GM21515 (cell line): Measurements from ENCODE around the gene UBXN10.

ENCODE experiments used
- ATAC-seq: cut with Tn5 transposase; IDR thresholded peaks from one replicate; pipeline ENCODE4 v1.9.1; 2021; ENCODE audit not compliant: unreplicated experiment

Gene UBXN10

DNA sequence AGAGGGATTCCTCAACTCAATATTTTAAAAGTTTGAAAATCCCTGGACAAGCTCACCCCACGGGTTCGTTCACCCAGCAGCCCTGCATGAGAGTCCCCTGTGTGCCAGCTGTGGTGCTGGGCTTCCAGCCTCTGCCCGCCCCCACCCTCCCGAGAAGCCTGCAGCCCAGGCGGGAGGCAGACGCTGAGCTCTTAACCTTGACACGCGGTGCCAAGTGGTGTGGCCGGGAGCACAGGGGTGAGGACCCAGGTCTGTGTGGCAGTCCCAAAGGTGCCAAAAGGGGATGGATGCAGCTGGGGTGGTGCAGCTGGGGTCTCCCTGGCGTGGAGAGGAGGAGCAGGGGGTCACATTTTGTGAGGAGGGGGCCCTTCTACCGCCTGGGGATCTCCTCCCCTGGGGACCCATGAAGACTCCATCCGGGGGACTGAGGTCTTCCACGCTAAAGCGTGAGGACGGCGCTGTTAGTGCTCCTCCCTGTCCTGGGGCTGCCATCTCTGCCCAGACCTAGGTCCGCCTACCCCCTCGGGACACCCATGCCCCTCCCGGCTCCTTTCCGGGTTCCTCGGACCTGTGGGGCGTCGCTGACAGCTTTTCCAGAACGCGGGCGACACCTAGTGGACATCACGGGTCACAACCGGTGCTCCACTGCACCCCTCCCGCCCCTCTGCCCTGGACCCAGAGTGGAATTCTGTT lies 33.8 kb upstream of the UBXN10 start:
- ATAC-seq, result no peak

DNA sequence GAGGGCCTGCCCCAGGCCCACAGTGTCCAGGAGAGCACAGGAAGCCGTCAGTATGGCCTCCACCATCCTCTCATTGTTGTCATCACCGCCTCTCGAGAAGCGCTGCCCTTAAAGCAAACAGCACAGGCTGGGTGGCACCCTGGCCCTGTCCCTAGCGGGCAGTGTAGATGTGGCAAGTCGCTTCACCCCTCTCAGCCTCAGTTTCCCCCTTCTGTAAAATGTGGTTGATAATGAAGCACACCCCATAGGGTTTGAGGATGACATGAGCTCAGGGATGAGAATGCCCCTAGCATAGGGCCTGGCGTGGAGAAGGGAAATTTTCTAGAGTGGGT lies 33.3 kb upstream of the UBXN10 start:
- no peak for ATAC-seq

DNA sequence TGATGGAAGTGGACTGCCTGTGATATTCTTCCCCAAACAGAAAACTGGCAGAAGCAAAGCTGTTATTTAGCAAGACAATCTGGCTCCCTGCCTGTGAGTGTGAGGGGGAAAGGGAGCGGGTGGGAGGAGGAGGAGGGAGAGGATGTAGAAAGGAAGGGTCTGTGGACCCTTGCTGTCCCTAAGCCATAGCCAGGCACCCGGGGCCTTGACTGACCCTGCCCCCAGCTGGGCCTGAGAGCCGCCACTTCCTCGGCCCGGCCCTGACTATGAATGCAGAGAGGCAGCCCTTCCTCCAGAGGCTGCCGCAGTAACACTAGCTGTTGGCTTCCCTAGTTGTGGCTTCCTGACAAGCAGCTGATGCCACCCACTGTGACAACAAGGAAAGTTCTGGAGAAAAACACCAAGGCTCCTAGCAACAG lies 32.9 kb upstream of the UBXN10 start:
- no peak for ATAC-seq

DNA sequence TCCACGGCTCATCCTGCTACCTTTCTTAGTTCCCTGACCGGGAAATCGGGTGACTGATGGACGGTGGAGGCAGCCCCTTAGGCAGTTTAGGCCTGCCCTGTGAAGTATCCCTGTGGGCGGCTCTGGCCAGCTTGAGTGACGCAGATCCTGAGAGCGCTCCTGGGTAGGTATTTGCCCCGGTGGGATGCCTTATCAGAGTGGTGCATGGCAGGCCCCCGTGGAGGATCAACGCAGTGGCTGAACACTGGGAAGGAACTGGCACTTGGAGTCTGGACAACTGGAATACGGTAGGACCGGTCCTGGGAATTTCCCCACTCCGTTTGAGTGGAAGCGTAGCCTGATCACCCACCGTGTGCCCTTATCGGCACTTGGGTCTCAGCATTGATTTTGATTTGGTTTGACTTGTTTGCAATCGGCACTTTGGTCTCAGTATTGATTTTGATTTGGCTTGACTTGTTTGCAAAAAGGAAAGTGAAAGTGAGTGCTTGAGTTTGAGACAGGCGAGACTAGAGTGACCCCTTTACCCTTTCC lies 31.5 kb upstream of the UBXN10 start:
- no peak for ATAC-seq

DNA sequence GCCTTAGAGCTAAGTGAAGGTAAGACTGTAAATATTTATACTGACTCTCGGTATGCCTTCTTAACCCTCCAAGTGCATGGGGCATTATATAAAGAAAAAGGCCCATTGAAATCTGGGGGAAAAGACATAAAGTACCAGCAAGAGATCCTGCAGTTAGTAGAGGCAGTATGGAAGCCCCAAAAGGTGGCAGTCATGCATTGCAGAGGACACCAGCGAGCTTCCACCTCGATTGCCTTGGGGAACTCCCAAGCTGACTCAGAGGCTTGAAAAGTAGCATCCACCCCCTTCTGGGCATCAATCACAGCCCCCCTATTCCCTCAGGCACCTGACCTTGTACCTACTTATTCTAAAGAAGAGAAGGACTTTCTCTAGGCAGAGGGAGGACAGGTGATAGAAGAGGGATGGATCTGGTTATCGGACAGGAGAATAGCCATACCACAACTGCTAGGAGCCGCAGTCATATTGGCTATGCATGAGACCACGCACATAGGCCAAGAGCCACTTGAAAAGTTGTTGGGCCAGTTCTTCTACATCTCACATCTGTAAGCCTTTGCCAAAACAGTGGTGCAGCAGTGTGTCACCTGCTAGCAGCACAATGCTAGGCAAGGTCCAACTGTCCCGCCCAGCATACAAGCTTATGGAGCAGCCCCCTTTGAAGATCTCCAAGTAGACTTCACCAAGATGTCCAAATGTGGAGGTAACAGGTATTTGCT lies 27.4 kb upstream of the UBXN10 start:
- no peak for ATAC-seq

DNA sequence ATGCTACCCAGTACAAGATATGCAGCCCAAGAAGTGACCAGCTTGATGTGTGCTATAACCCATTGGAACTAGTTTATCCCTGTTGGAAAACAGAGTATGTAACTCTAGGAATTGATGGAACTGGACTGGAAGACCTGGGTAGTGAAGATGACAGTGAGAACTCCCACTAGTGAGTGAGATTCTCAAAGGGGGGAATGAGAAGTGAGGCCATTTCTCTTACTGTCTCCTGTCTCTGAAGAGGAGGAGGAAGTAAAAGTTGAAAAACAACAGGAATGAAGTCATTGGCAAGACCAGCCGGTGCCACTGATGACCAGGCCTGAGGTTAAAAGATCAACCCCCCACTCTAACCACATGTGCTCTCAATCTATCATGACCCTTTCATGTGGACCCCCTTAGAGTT lies 25.9 kb upstream of the UBXN10 start:
- no peak for ATAC-seq

DNA sequence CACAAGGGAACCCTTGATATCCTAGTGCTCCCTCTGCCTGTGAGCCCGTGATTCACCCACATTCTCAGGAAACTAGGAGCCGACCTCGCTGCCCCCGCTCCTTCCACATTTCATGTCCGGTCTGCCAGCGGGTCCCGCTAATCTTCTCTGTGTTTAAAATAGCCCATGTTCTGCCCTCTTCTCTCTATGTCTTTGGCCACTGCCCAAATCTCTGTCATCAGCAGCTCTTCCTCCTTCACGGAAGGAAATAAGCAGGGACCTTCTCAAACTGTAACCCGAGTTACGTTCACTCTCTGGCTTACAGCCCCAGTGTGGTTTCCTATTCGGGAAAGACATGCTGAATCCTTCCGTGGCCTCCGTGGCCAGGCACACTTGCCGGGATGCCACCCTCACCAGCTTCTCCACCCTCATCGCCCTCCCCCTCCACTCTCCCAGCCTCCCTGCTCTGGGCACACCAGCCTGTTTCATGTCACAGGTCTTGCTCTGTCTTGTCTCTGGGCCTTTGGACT lies 21.1 kb upstream of the UBXN10 start:
- ATAC-seq, result no peak

DNA sequence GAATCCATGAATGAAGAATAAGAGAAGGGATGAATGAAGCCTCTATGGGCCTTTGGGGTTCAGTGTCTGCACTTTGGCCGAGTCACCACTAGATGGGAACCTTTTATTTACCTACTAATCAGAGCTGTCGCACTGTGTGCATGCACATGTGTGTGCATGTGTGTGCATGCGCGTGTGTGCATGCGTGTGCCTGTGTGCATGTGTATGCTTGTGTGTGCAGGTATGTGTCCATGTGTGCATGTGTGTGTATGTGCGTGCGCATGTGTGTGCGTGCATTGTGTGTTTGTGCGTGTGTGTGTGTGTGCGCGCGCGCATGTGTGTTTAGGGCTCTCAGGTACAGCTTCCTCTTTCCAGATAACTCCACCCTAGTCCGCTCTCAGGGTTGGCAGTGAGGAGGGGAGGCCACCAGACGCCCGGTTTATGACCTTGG lies 20.4 kb upstream of the UBXN10 start:
- ATAC-seq, result no peak

DNA sequence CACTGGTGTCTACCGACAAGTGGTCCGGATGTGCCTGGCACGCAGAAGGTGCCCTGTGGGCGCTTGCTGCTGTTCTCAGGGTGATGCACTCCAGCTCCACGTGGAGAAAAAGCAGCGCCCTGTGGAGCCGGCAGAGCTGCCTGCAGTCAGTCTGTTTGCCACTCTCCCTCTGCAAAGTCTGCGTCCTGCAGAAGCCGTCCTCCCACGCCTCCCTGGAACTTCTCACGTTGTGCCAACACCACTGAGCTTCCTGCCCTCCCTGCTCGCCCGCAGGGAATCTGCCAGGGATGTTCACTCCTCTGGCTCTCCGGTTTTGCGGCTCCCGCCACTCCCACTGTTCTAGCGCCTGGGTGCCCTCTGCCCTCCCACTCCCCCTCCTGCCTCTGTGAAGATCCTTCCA lies 19.8 kb upstream of the UBXN10 start:
- ATAC-seq, result no peak

DNA sequence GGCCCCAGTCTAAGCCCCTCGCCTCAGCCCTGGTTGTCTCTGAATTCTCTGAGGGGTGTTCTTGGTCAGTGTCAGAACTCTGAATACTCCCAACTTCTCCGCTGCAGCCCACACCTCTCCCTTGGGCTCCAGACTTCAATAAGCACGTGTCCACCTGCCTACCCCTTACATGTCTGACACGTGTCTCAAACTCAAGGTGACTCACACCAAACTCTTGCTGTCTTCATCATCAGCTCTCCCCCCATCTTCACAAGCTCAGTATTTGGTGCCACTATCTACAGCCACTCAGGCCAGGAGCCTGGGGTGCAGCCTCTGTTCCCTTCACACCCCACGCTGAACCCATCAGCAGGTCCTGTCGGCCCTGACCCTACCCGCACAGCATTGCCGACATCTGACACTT lies 18.8 kb upstream of the UBXN10 start:
- no peak for ATAC-seq

DNA sequence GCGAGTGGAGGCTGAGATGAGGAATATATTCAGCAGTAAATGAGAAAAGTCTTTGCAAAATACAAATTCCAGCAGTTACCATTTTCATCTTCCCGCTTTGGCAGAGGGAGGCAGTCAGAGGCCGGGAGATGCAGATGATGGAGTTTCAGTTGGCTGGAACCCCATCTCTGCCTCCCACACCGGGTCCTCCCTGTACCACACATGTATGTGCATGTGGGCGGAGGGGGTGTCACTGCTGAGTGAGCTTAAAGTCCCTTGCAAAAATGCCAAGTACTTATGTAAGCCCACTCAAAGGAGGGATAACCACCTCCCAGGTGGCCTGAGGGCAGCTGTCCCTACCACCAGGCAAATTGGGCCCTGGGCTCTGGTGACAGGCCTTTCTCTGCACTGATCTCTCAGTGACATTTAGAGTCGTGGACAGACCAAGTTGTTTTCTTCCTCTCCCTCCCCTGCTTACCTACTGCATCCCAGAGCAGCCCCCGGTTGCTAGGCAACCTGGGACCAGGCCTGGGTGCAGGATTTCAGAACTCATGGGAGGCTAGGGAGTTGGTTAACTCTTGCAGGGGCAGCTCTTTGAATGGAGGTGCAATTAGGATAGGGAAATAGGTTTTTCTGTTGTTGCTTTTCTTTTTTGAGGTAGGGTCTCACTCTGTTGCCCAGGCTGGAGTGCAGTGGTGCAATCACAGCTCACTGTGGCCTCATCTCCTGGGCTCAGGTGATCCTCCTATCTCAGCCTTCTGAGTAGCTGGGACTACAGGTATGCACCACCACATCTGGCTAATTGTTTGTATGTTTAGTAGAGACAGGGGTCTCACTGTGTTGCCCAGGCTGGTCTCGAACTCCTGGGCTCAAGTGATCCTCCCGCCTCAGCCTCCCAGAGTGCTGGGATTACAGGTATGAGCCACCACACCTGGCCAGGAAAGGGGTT lies 17.1 kb upstream of the UBXN10 start:
- ATAC-seq, result no peak

DNA sequence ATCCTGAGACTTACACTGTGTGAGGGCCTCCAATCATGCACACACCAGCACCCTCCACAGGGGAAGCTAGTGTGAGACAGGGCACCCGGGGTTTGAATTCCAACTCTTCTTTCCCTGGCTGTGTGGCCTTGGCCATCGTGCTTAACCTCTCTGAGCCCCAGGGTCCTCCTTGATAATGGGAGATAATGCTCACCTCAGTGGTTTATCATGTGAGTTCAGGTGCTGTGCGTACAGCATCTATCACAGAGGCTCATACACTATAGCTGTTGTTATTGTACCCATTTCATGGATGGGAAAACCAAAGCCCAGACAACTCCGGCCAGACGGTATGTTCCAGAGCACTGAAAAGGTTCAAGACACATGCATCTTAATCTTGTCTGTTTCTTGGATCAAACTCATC lies 16.0 kb upstream of the UBXN10 start:
- no peak for ATAC-seq

DNA sequence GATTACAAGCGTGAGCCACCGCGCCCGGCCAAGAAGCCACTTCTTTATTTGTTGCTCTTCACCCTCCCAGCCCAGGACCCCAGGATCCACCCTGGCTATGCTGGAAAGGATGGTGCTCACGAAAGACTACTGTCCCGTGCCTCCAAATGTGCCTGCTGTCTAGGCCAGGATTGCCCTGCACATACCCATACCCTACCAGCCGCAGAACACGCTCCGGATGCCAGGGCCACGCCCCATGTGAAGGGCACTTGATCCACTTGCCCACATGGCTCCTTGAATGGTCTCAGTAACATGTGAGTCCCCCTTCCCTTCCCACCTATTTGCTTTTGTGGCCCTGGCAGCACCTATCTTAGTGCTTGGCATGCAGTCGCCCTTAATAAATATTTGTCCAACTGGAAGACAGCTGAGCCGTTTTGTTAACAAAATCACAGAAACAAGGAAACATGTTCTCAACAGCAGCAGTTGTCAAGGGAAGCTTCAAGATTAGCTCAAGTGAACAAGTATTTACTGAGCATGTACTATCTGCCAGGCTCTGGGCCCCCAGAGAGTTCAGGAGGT lies 13.8 kb upstream of the UBXN10 start:
- ATAC-seq, result no peak

DNA sequence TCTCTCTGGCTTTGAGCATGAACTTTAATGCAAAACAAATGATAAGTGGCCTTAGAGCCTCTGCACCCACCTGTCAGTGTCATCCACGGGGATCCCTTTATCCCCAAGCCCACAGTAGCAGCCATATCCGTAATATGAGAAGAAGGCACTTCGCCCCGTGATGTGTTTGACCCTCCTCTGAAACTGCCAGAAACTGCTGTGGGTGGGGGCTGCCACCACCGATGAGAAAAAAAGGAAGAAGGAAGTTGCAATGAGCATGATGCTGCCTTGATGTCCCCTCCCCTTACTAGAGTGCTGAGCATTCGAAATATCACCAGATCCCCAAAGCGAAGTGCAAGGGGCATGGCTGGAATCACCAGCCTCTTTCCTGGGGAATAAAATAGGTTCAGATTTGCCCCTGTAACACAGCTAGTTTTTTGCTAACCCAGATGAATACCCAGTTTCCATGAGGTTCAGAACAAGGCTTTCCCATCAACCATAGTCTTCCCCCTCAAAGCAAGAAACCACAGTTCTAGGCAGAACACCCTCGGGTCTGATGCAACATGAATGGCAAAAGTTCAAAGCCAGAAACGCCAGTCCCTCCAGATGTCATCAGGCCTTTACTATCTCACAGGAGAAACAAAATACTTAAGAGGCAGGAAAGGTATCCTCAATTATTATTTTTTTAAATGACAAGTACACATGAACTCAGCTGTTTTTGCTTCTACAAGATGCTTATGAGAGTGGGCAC lies 10.8 kb upstream of the UBXN10 start:
- no peak for ATAC-seq

DNA sequence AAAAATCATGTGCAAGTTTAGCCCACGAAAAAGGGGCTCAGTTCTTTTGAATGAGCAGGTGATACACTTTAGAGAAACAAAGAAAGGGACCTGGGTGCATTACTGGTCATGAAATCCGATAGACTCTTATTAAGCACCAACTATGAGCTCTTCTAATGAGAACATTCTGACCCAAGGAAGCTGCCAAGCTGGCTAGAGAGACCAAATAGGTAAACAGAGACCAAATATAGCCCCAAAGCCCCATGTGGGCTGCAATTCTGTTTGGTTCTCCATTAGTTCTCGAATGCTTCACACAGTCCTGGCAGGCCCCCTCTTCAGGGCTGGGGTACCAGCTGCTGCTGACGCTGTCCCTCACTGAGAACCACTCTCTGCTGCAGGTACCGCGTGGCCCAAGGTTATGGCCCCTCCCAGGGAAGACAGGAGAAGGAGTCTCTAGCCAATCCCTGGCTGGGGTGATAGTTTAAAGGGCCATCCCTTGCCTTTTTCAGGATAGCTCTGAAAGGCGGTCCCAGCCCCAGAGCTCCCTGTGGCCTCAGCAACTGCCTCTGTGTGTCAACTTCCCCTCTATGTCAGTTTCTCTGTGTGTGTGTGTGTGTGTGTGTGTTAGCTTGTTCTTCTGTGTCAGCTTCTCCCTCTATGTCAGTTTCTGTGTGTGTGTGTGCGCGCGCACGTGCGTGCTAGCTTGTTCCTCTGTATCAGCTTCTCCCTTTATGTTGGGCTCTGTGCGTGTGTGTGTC lies 7.1 kb upstream of the UBXN10 start:
- no peak for ATAC-seq

DNA sequence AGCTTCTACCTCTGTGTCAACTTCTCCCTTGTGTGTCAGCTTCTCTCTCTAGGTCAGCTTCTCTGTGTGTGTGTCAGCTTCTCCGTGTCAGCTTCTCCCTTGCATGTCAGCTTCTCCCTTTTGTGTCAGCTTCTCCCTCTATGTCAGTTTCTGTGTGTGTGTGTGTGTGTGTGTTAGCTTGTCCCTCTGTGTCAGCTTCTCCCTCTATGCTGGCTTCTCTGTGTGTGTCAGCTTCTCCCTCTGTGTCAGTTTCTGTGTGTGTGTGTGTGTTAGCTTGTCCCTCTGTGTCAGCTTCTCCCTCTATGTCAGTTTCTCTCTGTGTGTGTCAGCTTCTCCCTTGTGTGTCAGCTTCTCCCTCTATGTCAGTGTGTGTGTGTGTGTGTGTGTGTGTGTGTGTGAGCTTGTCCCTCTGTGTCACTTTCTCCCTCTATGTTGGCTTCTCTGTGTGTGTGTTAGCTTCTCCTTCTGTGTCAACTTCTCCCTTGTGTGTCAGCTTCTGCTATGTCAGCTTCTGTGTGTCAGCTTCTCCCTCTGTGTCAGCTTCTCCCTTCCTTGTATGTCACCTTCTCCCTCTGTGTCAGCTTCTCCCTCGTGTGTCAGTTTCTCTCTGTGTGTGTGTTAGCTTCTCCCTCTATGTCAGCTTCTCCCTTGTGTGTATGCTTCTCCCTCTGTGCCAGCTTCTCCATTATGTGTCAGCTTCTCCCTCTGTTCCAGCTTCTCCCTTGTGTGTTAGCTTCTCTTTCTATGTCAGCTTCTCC lies 6.3 kb upstream of the UBXN10 start:
- ATAC-seq, result no peak

DNA sequence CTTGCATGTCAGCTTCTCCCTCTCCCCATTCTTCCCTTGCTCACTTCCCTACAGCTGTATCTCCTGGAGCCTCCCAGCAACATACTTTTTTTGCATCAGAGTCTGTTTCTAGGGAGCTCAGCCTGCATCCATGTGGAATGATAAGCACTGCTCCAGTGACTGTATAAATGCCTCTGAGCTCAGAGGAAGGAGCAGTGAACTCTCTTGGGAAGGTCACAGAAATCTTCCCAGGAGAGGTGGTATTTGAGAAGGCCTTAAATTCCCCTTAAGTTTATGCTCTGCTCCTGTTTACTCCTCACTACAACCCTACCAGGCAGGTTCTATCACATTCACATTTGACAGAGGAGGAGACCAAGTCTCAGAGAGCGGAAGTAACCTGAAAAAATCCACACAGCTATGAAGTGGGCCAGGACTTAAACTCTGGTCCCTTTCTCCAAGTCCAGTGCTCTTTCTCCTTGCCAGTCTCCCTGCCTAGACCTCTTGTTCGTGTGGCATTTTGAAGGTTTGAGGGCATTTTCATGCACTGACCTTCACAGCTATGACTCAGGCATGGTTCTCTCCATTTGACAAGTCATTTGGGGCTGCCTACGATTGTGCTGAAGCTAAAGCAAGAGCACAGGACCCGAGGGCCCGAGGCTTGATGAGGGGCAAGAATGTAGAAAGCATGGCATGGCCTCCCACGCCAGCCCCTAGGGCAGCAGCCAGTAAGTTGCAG lies 5.6 kb upstream of the UBXN10 start:
- no peak for ATAC-seq

DNA sequence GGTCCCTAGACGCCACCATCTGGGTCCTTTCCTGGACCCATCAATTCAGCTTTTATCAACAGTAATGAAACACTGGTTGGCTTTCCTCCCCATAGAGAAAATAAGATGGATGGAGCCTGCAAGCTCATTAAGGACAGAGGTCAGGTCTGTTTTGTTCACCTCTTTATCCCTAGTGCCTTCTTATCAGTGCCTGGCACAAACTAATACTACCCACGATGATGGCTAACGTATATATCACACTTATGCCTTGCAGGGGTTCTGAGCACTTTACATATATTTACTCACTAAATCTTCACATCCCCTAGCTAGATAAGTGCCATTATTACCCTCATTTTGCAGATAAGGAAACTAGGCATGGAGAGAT lies 5.1 kb upstream of the UBXN10 start:
- no peak for ATAC-seq
